HG02852 (cell line): ENCODE data around the gene DLAT.
"Not testable (repeated sequence)": the region's sequence is repeated elsewhere in the genome, so short reads cannot be mapped to it uniquely, and the experiment has no call there.

Source experiments
- ATAC-seq: cut with Tn5 transposase; IDR thresholded peaks from one replicate; pipeline ENCODE4 v1.9.1; 2021; ENCODE audit warnings: mild to moderate bottlenecking, moderate library complexity; ENCODE audit not compliant: unreplicated experiment

DLAT gene

DNA sequence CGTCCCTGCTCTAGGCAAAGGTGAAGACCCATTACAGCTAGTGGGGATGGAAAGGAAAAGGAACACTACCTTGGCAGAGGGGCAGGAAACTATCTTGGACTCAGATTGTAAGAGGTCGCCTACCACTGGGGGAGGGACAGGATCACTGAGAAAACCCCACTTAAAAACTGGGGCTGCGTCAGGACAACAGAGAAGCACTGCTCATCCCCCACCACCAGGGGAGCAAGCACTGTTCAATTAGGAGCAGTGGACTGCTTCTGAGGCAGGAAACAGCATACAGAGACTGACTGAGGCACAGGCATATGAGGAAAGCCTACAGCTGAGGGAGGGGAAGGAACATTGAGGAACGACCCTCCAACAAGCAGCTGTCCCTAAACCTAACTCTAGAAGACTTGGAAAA, 20.8 kb upstream of the DLAT start:
- peak; percentile 87 for ATAC-seq

DNA sequence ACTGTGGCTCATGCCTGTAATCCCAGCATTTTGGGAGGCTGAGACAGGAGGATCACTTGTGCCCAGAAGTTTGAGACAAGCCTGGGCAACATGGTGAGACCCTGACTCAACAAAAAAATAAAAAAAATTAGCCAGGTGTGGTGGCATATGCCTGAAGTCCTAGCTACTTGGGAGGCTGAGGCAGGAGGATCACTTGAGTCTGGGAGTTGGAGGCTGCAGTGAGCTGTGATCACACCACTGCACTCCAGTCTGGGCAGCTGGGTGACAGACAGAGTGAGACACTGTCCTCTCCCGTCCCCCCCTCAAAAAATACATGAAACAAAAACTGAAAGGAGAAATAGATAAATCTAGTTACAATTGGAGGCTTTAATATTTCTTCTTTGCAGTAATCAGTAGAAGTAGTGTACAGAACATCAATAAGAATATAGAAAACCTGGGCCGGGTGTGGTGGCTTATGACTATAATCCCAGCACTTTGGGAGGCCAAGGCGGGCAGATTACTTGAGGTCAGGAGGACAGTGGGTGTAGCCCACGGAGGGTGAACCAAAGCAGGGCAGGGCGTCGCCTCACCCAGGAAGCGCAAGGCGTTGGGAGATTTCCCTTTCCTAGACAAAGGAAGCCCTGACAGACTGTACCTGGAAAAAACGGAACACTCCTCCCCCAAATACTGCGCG, 19.6 kb upstream of the DLAT start:
- ATAC-seq = no peak

DNA sequence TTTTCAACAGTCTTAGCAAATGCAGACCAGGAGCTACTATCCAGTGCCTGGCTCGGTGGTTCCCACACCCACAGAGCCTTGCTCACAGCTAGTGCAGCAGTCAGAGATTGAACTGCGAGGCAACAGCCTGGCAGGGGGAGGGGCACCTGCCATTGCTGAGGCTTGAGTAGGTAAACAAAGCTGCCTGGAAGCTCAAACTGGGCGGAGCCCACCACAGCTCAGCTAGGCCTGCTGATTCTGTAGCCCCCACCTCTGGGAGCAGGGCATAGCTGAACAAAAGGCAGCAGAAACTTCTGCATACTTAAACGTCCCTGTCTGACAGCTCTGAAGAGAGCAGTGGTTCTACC, 19.1 kb upstream of the DLAT start:
- ATAC-seq = not testable (repeated sequence)

DNA sequence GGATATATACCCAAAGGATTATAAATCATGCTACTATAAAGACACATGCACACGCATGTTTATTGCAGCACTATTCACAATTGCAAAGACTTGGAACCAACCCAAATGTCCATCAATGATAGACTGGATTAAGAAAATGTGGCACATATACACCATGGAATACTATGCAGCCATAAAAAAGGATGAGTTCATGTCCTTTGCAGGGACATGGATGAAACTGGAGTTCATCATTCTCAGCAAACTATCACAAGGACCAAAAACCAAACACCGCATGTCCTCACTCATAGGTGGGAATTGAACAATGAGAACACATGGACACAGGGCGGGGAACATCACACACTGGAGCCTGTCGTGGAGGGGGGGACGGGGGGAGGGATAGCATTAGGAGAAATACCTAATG, 13.8 kb upstream of the DLAT start:
- ATAC-seq = not testable (repeated sequence)

DNA sequence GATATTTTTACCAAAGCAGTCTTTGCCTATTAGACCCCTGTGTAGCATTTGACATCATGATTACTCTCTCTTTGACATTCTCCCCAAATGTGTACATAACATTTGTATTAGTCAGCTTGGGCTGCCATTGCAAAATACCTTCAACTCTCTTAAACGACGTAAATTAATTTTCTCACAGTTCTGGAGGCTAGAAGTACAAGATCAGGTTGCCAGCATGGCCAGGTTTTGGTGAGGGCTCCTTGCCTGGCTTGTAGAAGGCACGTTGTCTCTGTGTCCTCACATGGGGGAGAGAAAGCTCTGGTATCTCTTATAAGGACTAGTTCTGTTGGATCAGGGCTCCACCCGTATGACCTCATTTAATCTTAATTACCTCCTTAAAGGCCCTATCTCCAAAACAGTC, 12.3 kb upstream of the DLAT start:
- ATAC-seq = no peak

DNA sequence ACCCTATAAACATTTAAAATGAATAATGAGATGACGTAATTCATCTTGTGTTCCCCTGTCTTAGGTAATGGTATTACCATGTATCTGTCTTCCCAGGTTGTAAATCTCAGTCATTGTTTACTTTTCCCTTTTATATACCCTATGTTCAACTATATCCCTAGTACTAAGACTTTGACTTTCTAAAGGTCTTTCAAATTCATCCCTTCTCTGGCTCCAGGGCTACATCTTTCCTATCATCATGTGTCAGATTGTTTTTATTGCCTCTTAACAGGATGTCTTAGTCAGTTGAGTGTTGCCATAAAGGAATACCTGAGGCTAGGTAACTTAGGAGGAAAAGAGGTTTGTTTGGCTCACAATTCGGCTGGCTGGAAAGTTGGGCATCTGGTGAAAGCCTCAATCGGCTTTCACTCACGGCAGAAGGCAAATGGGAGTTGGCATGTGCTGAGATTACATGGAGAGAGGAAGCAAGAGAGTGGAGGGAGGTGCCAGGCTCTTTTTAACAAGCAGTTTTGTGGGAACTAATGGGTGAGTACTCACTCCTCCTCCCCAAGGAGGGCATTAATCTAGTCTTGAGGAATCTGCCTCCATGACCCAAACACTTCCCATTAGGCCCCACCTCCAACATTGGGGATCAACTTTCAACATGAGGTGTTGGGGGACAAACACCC, 11.6 kb upstream of the DLAT start:
- no peak for ATAC-seq

DNA sequence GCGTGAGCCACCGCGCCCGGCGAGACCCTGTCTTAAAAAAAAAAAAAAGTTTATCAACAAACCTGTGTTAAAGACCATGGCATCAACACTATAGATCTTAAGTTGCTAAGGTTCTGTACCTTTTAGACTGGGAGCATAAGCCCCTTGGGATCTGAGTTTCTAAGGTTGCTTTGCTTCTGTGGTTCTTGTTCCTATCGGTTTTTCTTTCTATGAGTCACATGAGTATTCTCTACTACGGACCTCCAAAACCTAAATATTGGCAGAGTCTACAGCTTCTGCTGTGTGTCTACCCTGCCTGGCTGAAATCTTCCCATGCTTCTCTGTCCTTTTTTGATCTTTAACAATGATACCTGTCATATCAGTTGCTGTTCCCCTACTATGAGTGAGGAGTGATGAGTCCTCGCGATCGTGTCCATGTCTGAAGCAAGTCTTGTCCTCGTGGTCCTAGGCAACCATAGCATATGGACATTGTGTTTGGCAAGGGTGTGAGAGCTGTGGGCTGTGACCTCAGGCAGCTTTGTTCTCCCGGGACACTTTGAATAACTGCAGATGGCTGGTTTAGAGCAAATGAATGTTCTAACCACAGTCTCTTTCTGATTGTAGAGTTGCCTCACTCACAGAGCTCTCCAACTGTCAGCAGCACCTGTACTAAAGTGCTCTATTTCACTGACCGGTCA, 9.0 kb upstream of the DLAT start:
- ATAC-seq = peak; percentile 93

DNA sequence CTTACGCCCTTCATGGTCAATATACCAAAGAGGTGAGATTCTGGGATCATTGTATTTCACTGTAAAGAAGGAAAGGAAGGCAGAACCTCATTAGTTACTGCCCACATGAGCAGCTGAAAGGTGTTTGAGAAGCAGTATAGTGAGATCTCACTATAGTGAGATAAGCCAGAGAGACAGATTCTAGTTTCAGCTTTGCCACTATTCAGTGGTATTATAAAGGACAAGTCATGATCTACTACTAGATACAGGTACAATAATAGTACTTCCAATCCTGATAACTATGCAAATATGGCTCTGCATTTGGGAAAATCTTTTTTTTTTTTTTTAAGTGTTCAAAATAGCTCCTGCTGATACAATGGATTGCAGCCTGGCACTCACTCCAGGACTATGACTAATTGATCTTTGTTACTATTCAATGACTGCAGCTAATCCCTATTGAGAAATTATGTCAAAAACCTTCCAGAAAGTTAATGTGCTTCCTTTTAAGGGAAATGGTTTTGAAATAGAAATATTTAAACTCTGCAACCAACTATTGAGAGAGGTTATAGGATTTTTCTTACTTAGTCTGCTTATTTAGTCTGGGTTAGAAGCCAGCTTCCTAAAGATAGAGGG, 8.3 kb upstream of the DLAT start:
- peak; percentile 42 for ATAC-seq

DNA sequence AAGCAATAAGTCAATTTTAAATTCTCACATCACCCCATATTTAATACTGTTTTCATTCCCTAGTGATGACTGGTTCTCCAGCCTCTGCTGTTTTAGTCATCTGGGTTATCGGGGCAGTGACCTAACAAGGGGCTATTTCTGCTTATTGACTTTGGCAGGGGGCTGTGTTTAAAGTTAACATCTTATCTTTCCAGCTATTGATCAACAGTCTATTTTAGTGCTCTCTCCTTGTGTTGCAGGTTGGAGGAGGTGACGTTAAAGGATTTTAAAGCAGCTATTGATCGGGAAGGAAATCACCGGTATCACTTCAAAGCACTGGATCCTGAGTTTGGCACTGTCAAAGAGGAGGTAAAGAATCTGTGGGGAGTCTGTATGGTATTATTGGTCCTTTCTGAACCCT, 7.7 kb upstream of the DLAT start:
- no peak for ATAC-seq

DNA sequence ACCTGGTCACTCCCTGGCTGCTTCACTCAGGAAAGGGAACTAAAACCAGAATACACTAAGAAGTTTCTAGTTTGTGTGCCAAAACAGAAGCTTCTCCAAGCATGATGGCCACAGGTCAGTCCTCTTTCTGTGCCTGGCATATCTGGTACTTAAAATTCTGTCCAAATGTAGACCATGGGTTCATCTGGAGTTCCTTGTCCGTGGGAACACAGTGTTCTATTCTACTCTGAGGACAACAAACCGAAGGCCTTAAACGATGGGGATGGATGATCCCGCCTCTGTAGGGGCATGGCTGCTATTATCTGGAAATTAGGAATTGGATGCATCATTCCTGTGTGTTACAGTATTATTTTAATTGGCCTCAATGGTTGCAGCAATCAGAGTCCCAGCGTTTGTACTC, 6.1 kb upstream of the DLAT start:
- ATAC-seq = no peak

DNA sequence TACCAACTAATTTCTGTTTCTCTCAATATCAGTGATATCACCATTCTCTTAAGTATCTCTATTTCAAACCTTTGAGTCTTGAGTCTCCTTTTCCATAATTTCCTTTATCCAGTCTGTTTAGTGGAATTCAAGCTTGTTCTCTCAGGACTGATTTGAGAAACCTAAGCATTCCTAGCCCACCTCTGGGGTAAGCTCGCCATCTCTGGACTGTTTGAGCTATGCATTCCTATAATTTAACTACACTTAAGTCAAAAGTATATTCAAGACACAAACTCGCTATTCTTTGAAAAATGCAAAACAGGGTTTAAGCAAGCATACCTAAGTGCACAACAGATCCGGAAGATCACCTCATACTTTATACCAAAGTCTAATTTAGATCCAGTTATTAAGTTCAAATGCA, 2.1 kb upstream of the DLAT start:
- ATAC-seq = no peak

DNA sequence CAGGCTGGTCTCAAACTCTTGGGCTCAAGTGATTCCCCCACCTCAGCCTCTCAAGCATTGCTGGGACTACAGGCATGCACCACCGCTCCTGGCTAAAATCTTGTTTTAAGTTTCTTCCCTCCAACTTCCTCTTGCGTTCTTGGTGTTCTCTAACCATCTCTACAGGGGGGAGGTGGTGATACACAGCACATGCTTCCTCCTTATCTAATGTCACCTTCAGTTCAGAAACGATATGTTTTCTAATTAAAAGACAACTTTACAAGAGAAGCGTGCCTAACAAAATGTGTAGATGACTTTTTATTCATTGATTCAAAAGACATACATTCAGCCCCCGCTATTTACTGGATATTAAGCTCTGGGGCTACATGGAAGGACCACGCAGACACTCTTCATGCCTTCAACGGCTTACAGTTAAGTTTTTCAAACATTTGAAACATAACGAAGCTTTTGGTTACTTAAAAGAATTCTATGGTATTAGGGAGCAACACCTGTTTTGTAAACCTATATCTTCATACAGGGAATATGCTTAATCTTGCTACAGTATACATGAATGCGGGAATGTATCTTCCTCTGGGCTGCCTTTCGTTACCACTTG, 933 bp upstream of the DLAT start:
- ATAC-seq = peak; percentile 43

DNA sequence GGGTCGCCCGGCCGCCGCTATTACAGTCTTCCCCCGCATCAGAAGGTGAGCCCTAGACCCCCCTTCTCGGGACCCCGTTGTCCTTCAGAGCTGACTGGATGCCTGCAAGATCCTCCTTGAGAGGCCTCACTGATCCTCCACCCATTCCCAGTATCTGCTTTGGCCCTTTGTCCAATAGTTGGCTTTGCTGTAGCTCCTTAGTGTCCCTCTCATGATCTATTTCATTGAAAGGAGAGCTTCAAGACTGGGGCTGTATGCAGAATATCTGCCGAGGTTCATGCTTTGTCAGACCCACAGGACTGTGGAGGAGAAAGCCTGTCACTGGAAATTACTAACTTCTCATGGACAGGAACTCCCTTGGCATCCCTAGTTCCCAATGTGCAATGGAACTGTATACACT, 499 bp downstream of the DLAT start:
- ATAC-seq = peak; percentile 8

DNA sequence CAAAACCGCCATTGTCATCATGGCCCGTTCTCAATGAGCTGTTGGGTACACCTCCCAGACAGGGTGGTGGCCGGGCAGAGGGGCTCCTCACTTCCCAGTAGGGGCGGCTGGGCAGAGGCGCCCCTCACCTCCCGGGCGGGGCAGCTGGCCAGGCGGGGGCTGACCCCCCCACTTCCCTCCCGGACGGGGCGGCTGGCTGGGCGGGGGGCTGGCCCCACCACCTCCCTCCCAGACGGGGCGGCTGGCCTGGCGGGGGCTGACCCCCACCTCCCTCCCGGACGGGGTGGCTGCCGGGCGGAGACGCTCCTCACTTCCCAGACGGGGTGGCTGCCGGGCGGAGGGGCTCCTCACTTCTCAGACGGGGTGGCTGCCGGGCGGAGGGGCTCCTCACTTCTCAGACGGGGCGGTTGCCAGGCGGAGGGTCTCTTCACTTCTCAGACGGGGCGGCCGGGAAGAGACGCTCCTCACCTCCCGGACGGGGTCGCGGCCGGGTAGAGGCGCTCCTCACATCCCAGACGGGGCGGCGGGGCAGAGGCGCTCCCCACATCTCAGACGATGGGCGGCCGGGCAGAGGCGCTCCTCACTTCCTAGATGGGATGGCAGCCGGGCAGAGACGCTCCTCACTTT, 1.7 kb downstream of the DLAT start:
- ATAC-seq = not testable (repeated sequence)

DNA sequence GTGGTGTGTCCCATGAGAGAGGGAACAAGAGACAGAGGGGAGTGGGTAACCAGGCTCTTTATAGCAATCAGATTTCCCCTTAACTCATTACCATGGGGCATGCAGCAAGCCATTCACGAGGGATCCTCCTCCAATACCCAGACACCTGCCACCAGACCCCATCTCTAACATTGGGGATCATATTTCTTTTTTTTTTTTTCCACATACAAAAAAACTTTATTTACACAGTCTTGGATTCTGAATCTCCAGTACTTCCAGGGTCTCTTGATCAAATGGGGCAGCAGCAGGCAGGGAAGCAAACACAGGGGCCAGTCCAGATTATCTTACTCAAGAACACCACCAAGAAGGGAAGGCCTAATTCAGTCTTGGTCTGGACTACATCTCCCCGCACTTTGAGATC, 4.3 kb downstream of the DLAT start:
- no peak for ATAC-seq

DNA sequence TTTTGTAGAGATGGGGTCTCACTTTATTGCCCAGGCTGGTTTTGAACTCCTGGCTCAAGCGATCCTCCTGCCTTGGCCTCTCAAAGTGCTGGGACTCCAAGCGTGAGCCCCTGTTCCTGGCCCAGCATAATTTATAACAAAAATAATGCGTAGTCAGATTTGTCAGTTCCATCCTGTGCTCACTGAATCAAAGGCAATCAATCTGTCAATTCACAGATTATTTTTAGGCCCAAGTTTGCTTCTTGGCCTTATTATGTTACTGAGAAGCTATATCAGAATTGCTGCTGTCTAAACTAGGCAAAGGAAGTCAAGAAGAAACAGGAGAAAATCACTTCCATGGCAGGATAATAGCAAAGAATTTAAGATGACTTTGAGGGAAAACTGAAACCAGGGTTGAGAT, 8.7 kb downstream of the DLAT start:
- ATAC-seq = no peak

DNA sequence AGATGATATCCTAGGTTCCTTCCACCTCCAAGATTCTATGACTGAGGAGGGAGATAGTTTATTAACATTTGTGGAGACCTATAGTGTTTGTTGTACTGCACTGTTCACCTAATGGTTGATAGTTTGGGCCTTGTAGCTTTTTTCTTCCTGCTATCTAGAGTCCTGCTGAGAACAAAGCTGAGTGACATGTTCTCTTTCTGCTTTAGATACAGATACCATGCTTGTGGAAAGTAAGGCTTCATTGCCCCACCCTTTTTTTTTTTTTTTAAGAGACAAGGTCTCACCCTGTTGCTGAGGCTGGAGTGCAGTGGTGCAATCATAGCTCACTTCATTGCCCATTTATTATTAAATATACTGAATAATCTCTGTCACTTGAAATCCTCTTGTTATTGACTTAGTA, 12.3 kb downstream of the DLAT start:
- no peak for ATAC-seq

DNA sequence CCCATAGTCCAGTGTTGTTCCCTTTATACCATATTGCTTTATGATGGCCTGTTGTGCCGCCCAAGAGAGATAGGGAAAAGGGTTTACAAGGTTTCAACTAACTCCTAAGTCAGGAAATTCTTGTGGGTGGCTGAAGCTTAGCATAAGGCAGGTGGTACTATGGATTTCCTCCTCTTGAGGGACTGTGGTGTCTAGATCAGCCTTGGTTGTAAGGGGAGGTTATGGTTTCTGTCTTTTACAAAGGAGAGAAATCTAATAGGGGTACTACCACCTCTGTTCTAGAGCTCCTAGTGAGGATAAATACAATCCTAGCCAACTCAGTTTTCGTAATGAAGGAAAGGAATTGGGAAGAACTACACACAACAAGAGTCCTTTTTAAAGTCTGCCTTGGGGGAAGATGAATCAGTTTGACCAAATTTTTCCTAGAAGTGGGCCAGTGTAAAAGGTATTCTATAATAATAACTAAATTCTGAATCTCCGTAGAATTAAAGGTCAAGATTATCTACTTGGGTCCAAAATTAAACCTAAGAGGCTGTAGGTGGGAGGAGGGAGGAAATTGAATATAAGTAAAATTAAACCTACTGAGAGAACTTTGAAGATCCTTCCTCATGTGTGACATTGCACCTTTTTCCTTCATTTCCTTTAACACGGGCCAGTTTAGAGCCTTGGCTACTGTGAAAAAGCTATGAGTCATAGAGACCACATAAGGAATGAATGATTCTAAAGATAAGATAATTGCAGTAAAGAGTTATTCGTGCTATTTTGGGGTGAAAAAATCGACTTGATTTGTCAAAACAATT, 17.2 kb downstream of the DLAT start:
- ATAC-seq = no peak

DNA sequence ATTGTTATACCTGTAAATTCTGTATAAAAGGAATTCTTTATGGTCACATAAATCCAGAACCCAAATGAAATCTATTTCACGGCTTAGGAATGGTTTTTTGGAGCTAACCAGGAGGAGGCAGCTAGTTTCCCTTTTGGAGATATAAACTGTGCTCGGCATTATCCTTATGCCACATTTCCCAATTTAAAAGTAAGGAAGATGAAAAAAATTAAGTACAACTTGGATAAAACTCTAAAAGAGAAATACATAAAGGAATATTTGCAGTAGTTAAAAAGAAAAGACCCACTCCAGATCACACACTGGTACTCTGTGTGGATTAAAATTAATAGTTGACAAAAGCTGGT, 17.7 kb downstream of the DLAT start:
- ATAC-seq = no peak

DNA sequence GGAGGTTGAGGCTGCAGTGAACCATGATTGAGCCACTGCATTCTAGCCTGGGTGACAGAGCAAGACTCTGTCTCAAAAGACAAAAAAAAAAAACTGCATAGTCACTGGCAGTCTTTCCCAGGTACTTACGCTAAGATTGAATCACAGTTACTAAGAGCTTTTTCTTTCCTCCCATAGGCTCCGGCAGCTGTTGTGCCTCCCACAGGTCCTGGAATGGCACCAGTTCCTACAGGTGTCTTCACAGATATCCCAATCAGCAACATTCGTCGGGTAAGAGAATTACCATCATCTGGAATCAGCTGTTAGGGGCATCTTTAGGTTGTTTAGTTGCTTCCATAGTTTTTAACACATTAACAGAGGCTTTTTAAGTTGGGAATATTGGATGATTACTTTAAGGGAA, 19.8 kb downstream of the DLAT start:
- ATAC-seq = no peak
